Cerebellar nuclear complex (tissue), 1 donor: ENCODE data around the gene SRPRB.

Experiments used
- DNase-seq, 2 experiments: peaks; one replicate each; lab custom pipeline; 2025; lab: John Stamatoyannopoulos, UW

Gene SRPRB

DNA sequence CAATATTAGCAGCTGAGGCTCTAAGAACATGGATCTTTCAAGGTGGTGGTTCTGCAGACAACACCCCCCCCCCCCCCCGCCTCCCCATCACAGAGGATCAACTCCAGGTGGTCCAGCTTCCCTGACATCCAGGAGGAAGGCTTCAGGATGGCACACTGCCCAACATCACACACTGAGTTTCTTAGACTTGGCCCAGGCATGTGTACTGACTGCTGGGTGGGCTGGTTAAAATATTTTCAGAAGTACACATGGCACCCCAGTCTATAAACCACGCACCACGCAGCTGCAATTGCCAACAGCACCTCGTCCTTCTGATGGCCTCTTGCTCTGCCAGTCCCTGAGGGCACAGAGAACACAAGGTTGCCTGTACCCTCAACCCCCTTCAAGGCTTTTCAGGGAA, 22.1 kb downstream of the SRPRB start:
- no peak for DNase-seq

DNA sequence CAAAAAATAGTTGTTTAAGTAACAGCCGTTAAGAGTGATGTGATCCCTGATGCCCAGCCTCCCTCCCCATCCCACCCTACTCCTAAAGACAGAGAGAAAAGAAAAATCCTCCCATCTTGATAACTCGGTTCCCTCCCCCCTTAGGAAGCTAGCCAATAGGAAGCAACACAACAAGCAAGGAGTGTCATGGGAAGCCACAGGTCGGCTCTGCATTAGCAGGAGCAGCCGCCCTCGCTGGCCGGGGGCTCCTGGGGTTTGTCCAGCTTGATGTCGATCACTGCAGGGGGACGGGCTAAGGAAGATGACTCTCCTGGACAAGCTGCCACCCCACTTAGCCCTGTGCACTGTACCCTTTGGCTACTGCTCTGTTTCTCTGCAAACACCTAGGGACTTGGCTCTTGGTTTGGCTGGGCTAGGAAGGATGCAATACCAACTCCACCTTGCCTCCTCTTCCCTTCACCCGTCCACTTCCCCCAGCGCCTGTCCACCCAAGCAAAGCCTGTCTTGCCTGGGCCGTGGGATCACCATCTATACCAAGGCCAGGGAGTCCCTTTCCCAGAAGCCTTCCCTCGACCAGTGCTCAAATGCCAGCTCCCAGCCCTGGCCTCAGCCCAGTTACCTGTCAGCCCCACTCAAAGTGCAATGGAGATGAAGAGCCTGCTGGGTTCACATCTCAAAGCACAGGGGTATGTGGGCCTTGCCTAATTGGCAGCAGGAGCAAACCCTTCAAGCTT, 23.1 kb downstream of the SRPRB start:
- DNase-seq: peak; percentile 33 to 54

GRCh38 chr3:133829310-133829707, 23.7 kb downstream of the SRPRB start:
- DNase-seq: peak in 1 of 2 experiments; percentile 54

GRCh38 chr3:133830071-133830470, 24.5 kb downstream of the SRPRB start:
- DNase-seq: no peak

DNA sequence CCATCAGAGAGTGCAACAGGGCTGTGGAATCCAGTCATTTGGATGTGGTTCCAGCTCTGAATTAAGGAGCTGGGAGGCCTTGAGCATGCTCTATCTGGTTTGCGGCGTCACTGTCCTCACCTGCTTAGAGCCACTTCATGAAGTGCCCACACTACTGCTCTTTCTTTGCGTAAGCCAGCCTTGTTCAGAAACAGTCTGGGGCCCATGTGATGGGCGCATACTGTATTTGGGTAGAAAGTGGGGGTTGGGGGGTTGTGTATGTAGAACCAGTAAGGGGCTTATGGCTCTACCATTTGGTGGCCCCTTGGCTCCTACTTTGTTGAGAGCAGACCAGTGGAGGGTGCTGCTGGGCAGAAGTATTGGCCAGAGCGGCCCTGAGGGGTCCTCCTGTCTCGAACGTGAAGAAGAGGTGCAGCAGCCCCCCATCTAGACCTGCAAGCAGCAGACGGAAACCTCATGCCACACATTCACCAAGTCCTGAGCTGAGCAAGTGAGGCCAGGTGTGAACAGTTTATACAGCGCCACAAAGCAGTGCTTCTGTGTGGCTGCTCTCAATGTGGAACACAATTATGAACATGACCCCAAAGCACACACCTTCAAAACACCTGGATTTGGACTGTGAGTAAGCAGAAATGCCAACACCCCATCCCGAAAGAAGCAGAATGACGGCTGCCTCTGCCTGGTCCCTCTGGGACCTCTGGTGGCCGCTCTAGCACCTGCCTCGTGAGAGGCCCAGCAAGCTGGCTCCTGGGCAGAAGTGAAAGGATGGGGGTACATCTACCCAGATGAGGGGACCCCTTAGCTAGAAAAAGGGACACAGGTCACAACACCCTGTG, 26.6 kb downstream of the SRPRB start:
- no peak for DNase-seq

DNA sequence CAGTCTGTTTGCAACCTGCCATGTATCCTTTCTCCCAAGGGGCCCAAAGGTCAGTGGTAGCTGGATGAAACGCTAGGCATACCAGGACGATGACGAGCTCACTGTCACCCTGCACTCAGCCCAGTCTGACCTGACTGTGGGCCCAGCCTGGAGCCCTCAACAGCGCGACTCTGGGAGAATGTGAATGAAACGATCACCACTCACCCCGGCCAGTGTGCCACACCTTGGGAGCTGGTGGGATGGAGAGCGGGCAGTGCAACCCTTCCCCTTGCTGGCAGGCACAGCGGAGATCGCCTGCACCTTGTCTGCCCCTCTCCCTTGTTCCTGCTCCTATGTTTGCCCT, 27.2 kb downstream of the SRPRB start:
- no peak for DNase-seq

DNA sequence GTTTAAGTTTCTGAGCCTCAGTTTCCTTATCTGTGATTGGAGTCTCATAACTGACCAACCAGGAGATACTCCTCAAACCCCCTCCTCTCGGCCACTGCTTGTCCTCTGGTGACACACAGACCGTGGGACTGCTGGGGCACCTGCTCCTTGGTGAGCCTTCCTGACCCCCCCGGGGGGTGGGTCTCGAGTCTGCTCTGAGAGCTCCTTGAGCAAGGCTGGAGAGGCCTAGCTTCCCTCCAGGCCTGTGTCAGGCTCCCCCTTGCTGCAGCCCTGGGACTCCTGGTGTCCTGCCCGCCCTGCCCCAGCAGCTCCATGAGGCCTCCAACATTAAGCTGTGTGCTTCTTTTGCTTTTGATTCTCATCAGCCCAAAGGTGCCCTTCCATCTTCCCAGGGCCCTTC, 27.7 kb downstream of the SRPRB start:
- no peak for DNase-seq

- DNase-seq: no peak
Observed at GRCh38 chr3:133833880-133834620, 28.4 kb downstream of the SRPRB start.

DNA sequence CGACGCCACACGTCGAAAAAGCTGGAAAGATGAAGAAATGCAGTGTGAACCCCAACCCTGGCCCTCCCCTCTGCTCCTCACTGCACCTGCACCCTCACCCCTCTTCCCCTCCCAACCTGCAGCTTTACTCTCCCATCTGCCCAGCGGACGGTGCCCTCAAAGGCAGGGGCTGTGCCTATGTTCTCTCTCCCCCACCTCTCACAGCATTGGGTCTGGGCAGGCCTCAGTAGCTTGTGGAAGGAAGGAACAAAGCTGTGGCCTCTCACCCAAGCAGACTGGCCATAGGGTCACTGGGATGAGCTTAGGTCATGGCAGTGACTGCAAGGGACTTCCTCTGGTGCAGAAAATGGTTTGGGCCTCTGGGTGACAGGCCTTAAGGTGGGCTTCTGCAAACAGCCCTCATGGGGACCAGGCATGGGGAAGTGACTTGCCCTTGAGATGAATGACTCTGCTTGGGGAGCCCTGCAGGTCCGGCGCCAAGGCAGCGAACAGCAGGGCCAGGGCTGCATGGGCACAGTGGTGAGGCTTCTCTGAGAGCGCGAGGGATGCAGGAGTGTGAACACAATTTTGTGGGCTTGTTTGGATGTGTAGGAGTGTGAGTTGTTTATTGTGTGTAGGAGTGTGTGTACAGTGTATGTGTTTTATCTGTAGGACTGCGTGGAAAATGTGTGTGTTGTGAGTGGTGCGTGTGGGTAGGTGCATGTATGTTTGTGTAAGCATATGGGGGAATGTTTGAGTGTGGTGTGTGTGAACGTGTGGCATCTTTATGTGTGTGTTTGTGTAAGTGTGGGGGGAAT, 29.2 kb downstream of the SRPRB start:
- DNase-seq: no peak

GRCh38 chr3:133835418-133835743, 29.8 kb downstream of the SRPRB start:
- DNase-seq: no peak

- no peak for DNase-seq
Observed at GRCh38 chr3:133835961-133836360, 30.3 kb downstream of the SRPRB start.

DNA sequence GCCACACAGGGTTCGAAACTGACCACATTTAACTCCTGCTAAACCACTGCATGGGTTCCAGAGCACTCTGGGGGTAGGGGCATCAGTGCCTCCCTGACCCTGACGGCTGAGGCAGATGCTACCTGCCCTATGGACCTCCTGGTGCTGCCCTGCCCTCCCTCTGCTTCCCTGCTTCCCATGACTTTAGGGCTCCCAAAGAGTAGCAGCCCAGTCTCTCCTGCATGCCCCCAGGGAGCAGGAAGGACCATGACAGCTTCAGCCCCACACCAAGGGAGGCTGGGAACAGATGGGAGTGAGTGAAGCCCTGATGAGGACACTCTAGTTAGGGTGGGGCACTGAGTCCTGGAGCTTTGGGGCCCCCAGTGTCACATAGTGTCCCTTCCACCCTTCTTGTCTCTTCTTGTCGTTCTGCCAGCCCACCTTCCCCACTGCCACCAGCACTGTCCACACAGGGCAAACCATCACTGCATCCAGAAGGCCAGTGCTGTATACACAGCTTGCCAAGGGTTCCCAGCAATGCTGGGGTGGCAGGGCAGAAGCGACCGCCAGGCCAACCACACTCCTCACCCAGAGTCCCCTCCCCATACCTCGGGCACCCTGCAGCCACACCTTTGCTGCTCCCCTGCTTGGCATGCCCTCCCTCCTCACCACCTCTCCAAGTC, 31.0 kb downstream of the SRPRB start:
- no peak for DNase-seq

- no peak for DNase-seq
Observed at GRCh38 chr3:133837487-133838295, 32.1 kb downstream of the SRPRB start.

DNA sequence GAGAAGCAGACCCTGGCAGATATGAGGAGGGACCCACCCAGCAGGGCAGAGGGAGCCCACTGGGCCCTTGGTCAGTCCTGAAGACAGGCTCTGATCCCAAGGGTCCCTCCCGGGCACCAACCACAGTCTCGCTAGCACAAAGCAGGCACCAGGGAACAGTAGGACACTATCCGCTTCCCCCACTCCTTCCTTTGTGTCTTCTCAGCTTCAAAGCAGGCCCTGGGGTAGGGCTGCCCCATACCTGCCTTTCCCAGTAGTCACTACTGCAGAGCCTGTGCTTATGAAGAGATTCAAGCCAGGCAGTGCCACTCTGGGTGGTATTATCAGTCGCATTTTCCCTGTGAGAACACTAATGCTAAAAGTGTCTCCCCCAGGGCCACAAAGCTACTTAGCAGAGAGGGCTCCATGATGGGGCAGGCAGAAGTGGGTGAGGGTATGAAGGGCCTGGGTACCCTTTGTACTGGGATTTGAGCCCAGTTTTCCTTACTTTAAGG, 32.7 kb downstream of the SRPRB start:
- no peak for DNase-seq

GRCh38 chr3:133838916-133839800, 33.5 kb downstream of the SRPRB start:
- no peak for DNase-seq

GRCh38 chr3:133840055-133840737, 34.6 kb downstream of the SRPRB start:
- DNase-seq: no peak

- DNase-seq: no peak
Observed at GRCh38 chr3:133840767-133841166, 35.2 kb downstream of the SRPRB start.

GRCh38 chr3:133841196-133841595, 35.6 kb downstream of the SRPRB start:
- no peak for DNase-seq

- DNase-seq: no peak
Observed at GRCh38 chr3:133842158-133842557, 36.5 kb downstream of the SRPRB start.
